Vagina (tissue), 2 donors: Measurements from ENCODE around the gene ARHGAP27.

Experiments
- CTCF ChIP-seq, 3 experiments: fragments of 450-650 bp in 2 of 3; fragments of 200-600 bp in 1 of 3; sonication (generic) in 1 of 3; IDR thresholded peaks; one replicate each; pipeline ENCODE4 v1.5.1; 2017 to 2019; ENCODE audit warnings: antibody characterized with exemption in 3 of 3, mild to moderate bottlenecking in 2 of 3, moderate library complexity in 2 of 3
- POLR2A ChIP-seq, 2 donors: fragments of 450-650 bp; IDR thresholded peaks; one replicate each; pipeline ENCODE4 v1.6.1; 2017; ENCODE audit warnings: antibody characterized with exemption in 2 of 2, mild to moderate bottlenecking in 2 of 2, moderate library complexity in 2 of 2

- no peak for TF ChIP-seq CTCF (IDR thresholded peaks at IDR 0.05)
- TF ChIP-seq POLR2A (IDR thresholded peaks at IDR 0.05) = no peak
These were observed 27.8 kb downstream of the ARHGAP27 start for GRCh38 chr17:45404870-45405249.
